Body of pancreas (tissue), 4 donors: ENCODE measurements around the gene ZBTB16.

Experiments used
- CTCF ChIP-seq, 7 experiments: fragments of 450-650 bp in 4 of 7; fragments of 200-600 bp in 3 of 7; sonication (generic) in 3 of 7; IDR thresholded peaks; one replicate each; pipeline ENCODE4 v1.5.1; 2016 to 2019; ENCODE audit warnings: antibody characterized with exemption in 7 of 7
- POLR2A ChIP-seq, 3 donors: fragments of 450-650 bp; IDR thresholded peaks; one replicate each; pipeline ENCODE4 v1.6.1; 2016; ENCODE audit warnings: antibody characterized with exemption in 3 of 3, mild to moderate bottlenecking in 2 of 3

DNA sequence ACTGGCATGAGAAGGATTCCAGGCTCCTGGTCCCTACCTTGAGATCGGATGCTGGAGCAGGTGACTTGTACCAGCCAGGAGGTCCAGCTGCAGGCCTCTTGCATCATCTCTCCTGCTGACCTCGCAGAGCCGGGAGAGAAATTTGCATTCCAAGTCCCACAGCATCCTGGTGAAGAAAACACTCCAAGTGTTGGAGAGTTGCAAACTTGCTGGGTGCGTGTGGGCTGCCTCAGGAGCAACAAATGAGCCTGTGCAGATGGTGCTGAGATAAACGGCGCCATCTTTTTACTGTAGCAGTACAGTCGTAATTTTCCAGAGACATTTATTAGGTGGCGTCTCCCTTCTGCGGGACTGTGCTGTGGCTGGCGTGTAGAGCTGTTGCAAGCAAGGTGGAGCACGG lies 32.1 kb upstream of the ZBTB16 start:
- TF ChIP-seq CTCF (IDR thresholded peaks at IDR 0.05) (no peak), POLR2A (IDR thresholded peaks at IDR 0.05) (no peak)
